ENCODE measurements around the gene PCBP4.

Gene PCBP4

DNA sequence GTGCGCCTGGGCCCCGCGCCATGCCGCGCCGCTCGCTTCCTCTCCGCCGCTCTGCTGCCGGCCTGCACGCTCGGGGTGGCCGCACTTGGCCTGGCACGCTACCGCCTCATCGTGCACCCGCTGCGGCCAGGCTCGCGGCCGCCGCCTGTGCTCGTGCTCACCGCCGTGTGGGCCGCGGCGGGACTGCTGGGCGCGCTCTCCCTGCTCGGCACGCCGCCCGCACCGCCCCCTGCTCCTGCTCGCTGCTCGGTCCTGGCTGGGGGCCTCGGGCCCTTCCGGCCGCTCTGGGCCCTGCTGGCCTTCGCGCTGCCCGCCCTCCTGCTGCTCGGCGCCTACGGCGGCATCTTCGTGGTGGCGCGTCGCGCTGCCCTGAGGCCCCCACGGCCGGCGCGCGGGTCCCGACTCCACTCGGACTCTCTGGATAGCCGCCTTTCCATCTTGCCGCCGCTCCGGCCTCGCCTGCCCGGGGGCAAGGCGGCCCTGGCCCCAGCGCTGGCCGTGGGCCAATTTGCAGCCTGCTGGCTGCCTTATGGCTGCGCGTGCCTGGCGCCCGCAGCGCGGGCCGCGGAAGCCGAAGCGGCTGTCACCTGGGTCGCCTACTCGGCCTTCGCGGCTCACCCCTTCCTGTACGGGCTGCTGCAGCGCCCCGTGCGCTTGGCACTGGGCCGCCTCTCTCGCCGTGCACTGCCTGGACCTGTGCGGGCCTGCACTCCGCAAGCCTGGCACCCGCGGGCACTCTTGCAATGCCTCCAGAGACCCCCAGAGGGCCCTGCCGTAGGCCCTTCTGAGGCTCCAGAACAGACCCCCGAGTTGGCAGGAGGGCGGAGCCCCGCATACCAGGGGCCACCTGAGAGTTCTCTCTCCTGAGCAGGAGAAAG lies 11.1 kb downstream of the PCBP4 start:
- DNase-seq (ENCODE audit: low read depth in 2 of 2): no peak

GRCh38 chr3:51955175-51955892 lies 11.9 kb downstream of the PCBP4 start, which contains the start of gene GPR62:
TSS of gene GPR62 (plus strand) at chr3:51955381. CDS start at chr3:51955653, 272 bp downstream.
- DNase-seq (ENCODE audit: low read depth in 2 of 2): no peak

GRCh38 chr3:51954713-51955112 lies 12.5 kb downstream of the PCBP4 start:
- DNase-seq (ENCODE audit: low read depth in 2 of 2): no peak

DNA sequence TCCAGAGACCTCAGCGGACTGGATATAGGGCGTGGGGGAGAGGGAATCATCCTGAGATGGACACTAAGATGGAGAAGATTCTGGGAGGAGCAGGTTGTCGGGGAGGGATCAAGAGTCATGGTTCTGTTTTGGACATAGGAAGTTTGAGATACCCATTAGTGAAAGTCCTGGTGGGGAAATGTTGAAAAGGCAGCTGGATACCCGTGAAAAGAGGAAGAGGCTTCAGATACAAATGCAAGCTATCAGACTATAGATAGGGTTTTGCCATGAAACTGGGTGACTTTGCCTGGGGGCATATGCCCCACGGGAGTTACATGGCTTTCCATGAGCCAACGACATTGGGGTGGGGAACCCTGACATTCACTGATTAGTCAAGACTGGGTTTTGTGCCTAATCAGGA lies 13.1 kb downstream of the PCBP4 start:
- no peak for DNase-seq (ENCODE audit: low read depth in 2 of 2)

GRCh38 chr3:51953445-51953844 lies 13.8 kb downstream of the PCBP4 start:
- DNase-seq (ENCODE audit: low read depth in 2 of 2): no peak

DNA sequence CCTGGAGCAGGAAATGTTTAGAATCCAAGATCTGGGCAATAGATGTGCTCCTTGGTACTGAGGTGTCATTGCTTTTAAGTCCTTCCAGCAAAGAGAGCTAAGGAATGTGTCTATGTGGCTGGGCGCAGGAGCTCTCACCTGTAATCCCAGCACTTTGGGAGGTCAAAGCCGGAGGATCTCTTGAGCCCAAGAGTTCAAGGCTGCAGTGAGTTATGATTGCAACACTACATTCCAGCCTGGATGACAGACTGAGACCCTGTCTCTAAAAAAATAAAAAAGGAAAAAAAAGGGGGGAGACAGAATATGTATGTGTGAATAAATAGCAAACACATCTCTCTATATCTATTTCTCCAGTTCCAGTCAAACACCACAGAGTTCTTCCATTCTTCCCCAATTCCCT lies 16.4 kb downstream of the PCBP4 start:
- no peak for DNase-seq (ENCODE audit: low read depth in 2 of 2)

DNA sequence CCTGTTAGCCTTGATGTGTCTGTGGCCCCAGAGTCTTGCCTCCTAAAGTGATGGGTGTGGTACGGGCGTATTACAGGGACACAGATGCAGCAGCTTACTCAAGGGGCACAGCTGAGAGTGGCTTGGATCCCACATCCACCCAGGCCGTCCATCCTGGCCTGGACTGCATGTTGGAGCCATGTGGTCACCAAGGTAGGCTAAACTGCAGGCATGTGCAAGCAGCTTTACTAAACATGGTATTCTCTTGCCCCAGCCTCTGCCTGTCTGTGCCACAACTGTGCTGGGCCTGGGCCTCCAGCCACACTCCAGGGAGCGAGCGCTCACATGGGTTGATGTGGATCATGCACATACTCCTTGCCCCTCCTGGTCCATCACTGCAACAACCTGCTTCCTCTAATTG lies 18.1 kb downstream of the PCBP4 start:
- DNase-seq (ENCODE audit: low read depth in 2 of 2): no peak

GRCh38 chr3:51948016-51948580 lies 19.2 kb downstream of the PCBP4 start:
- no peak for DNase-seq (ENCODE audit: low read depth in 2 of 2)

- DNase-seq (ENCODE audit: low read depth in 2 of 2): no peak
Measured at GRCh38 chr3:51947215-51947900, 19.9 kb downstream of the PCBP4 start.

- DNase-seq (ENCODE audit: low read depth in 2 of 2): no peak
Measured at GRCh38 chr3:51946796-51947195, 20.5 kb downstream of the PCBP4 start.

DNA sequence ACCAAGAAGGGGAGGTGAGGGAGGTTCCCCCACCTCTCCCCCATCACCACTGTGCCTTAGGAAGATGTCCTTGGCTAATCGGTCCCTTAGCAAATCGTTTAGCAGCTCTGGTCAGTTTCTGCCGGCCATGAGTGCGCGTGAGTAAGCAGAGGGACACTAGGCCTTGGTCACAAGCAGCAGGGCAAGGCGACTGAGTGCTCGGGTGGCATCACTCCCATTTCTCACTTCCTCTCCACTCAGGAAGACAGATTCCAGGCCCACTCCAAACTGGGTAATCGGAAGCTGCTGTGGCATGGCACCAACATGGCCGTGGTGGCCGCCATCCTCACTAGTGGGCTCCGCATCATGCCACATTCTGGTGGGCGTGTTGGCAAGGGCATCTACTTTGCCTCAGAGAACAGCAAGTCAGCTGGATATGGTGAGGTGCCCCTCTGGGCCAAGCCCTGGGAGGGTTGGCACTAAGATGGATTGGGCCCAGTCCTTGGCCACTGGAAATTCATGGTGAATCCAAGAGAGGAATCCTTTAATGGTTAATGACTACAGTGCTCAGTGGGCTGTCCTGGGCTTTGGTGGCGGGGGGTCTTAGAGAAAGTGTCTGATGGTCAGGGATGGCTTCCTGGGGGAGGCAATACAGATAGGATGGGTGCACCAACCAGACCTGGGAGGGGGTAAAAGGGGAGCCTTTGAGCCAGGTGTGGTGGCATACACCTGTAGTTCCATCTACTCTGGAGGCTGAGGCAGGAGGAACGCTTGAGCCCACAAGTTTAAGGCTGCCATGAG lies 21.1 kb downstream of the PCBP4 start:
- no peak for DNase-seq (ENCODE audit: low read depth in 2 of 2)

- DNase-seq (ENCODE audit: low read depth in 2 of 2): no peak
Measured at GRCh38 chr3:51945031-51945840, 22.0 kb downstream of the PCBP4 start.

- no peak for DNase-seq (ENCODE audit: low read depth in 2 of 2)
Measured at GRCh38 chr3:51944451-51945021, 22.7 kb downstream of the PCBP4 start.

- DNase-seq (ENCODE audit: low read depth in 2 of 2): no peak
Measured at GRCh38 chr3:51943451-51944391, 23.5 kb downstream of the PCBP4 start.

DNA sequence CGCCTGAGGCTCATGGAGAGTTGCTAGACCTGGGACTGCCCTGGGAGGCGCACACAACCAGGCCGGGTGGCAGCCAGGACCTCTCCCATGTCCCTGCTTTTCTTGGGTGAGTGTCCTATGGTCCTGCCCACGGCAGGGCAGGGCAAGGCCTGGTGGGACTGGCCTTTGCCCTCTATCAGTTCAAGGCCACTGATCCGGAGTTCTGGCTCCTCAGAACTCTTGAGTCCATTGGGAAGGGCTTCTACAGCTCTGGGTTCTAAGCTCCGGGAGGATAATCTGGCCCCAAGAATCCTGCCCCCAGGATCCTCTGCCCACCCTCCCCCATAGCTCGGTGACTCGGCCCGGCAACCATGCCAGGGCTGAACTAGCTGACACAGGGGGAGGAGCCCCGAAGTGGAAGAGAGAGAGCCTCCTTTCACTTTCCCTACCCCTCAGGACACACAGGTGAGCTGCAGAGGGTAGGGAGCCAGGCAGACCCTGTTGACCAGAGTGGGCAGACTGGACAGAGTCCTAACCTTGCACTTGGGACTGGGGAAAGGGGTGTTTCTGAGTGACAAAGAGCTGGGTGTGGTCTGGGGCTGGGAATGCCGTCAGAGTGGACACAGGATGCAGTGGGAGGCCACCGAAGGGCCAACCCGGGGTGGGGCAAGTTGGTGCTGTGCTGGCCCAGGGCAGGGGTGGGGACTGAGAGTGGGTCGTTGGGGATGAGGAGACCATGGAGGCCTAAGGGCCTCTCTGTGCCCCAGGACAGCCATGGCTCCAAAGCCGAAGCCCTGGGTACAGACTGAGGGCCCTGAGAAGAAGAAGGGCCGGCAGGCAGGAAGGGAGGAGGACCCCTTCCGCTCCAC lies 24.4 kb downstream of the PCBP4 start:
- DNase-seq (ENCODE audit: low read depth in 2 of 2): no peak

DNA sequence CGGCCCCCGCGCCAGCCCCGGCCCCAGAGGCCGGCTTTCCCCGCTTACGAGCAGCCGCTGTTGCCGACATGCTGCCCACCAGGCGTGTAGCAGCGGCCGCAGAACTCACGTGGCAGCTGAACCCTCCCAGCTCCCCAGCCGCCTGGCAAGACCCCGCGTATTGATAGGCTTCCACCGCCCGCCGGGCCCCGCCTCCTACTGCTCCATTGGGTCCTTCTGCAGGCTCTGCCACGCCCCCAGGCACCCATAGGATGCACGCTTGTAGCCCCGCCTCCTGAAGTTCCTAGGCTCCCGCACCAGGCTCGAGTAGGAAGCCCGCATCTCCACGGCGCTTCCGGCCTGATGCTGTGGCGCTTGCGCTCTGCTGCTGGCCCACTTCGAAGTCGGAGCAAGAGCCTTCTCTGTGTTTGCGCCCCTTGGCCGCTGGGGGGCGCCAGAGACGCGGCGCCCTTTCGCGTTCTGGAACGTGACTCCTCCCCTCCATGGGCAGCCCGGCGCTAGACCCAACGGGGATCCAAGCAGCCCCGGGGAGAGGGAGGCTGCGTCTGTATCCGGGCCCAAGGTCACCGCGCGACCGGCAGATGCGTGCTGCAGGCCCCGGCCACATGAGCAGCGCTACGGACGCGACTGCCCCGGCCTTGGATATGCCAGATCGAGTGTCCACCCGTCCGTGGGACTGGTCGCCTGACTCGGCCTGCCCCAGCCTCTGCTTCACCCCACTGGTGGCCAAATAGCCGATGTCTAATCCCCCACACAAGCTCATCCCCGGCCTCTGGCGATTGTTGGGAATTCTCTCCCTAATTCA lies 25.3 kb downstream of the PCBP4 start, which contains the start of the genes PARP3 and RRP9:
Gene PARP3, plus strand, starts transcription at position 566 of the 805 bp plus-strand sequence. CDS start 993 bp downstream, outside the sequence.
Gene RRP9, minus strand, starts transcription at position 107 of the 805 bp plus-strand sequence. Its CDS starts 37 bp downstream, at position 70.
- DNase-seq (ENCODE audit: low read depth in 2 of 2): peak; percentile 99

- no peak for DNase-seq (ENCODE audit: low read depth in 2 of 2)
Measured at GRCh38 chr3:51941463-51941797, 25.8 kb downstream of the PCBP4 start.
